Natural killer cell treated with Interleukin-12 subunit alpha and Interleukin-12 subunit beta and Interleukin-15 and Interleukin-18, amount 100 ng/mL, for 72 hours (primary cell): ENCODE data around the gene IP6K2. TPM values are rescaled to one million over a fixed set of nuclear protein-coding genes. Genes with fewer than 3 reads are reported as not detected.
A peak's percentile ranks its signal among the peaks of the same experiment; 100 is the strongest.
"Not testable (repeated sequence)": the region's sequence is repeated elsewhere in the genome, so short reads cannot be mapped to it uniquely, and the experiment has no call there.

Experiments used
- ATAC-seq, 2 donors: fragments of 150-1000 bp; cut with Tn5 transposase in 1 of 2; sonication (Bioruptor Pico), chemical (Tn5 transposase) in 1 of 2; 2 replicates each; pipeline ENCODE4 v1.10.0; 2021
- DNase-seq: peaks from one replicate; pipeline ENCODE4 v3.0.0; 2022; ENCODE audit warnings: low spot score
- H3K27ac Mint-ChIP-seq, 2 donors: 1 replicate in 1 of 2; 2 replicates in 1 of 2; pipeline ENCODE4 v1.8.0; 2022; ENCODE audit warnings: mixed read lengths in 2 of 2, mild to moderate bottlenecking in 1 of 2, moderate library complexity in 1 of 2
- H3K27me3 Mint-ChIP-seq, 2 donors: 1 replicate in 1 of 2; 2 replicates in 1 of 2; pipeline ENCODE4 v1.8.0; 2022; ENCODE audit warnings: mixed read lengths in 2 of 2
- H3K36me3 Mint-ChIP-seq: one replicate; pipeline ENCODE4 v1.8.0; 2022; ENCODE audit warnings: mixed read lengths
- H3K4me1 Mint-ChIP-seq, 2 donors: 1 replicate in 1 of 2; 2 replicates in 1 of 2; pipeline ENCODE4 v1.8.0; 2022; ENCODE audit warnings: low read depth in 2 of 2, mixed read lengths in 2 of 2, mild to moderate bottlenecking in 1 of 2
- H3K4me3 Mint-ChIP-seq: one replicate; pipeline ENCODE4 v1.8.0; 2022; ENCODE audit warnings: mixed read lengths
- H3K9me3 Mint-ChIP-seq: 2 replicates; pipeline ENCODE4 v1.8.0; 2022; ENCODE audit warnings: mixed read lengths
- total RNA-seq, 2 donors: library from RNA; stranded (reverse); gene quantifications; one replicate each; pipeline ENCODE4 v1.2.3, GENCODE V29; 2022

IP6K2 gene
- 10 to 100 TPM; 53.5 to 60.2 TPM for total RNA-seq

- H3K36me3 Mint-ChIP-seq, result no peaks in the 10 kb centered on the region
- H3K9me3 Mint-ChIP-seq, result no peaks in the 10 kb centered on the region
- ATAC-seq, result peak; percentile 100
- DNase-seq, result peak; percentile 99
- H3K4me3 Mint-ChIP-seq, result peak within 1 kb of the TSS; percentile 93
- peak within 1 kb of the TSS; percentile 81 to 96 for H3K27ac Mint-ChIP-seq
- peaks cover 31 to 32% of the 10 kb centered on the region in 2 donors for H3K4me1 Mint-ChIP-seq
- H3K27me3 Mint-ChIP-seq, result peaks cover 0 to 4% of the 10 kb centered on the region in 2 donors
Measured at GRCh38 chr3:48716982-48717746, at the start of gene IP6K2. IP6K2 (minus strand) TSS chr3:48717221; CDS start chr3:48695291, 21,930 bp downstream.

- H3K27me3 Mint-ChIP-seq, result no peaks in the 10 kb centered on the region
- peaks cover 6% of the 10 kb centered on the region for H3K36me3 Mint-ChIP-seq
- ATAC-seq (no peak), DNase-seq (no peak)
- H3K9me3 Mint-ChIP-seq, result no peaks in the 10 kb centered on the region
- H3K27ac Mint-ChIP-seq, result peak overlapping the region in 1 of 2 donors; percentile 13
- no peaks in the 10 kb centered on the region for H3K4me1 Mint-ChIP-seq
- no peak overlapping the region for H3K4me3 Mint-ChIP-seq
Measured at GRCh38 chr3:48765376-48765775, 48.4 kb upstream of the IP6K2 start.

- Mint-ChIP-seq H3K4me1 (no peaks in the 10 kb centered on the region), H3K27ac (no peak overlapping the region), H3K4me3 (no peak overlapping the region), H3K36me3 (peaks cover 11% of the 10 kb centered on the region), H3K9me3 (no peaks in the 10 kb centered on the region), H3K27me3 (no peaks in the 10 kb centered on the region)
- ATAC-seq, result no peak
- no peak for DNase-seq
Measured at GRCh38 chr3:48762816-48763215, 45.8 kb upstream of the IP6K2 start.

GRCh38 chr3:48759991-48760540 lies 43.0 kb upstream of the IP6K2 start:
- not testable (repeated sequence) for H3K9me3 Mint-ChIP-seq, H3K27me3 Mint-ChIP-seq, H3K36me3 Mint-ChIP-seq, DNase-seq, ATAC-seq, H3K4me3 Mint-ChIP-seq, H3K4me1 Mint-ChIP-seq, H3K27ac Mint-ChIP-seq

GRCh38 chr3:48759531-48759930 lies 42.5 kb upstream of the IP6K2 start:
- H3K27me3 Mint-ChIP-seq, ATAC-seq, H3K9me3 Mint-ChIP-seq, DNase-seq, H3K27ac Mint-ChIP-seq, H3K36me3 Mint-ChIP-seq, H3K4me1 Mint-ChIP-seq, H3K4me3 Mint-ChIP-seq: not testable (repeated sequence)

GRCh38 chr3:48759071-48759470 lies 42.0 kb upstream of the IP6K2 start:
- H3K4me1 Mint-ChIP-seq, result no peaks in the 10 kb centered on the region
- H3K36me3 Mint-ChIP-seq, result peaks cover 6% of the 10 kb centered on the region
- ATAC-seq, result no peak
- no peaks in the 10 kb centered on the region for H3K27me3 Mint-ChIP-seq
- no peak overlapping the region for H3K27ac Mint-ChIP-seq
- H3K4me3 Mint-ChIP-seq, result no peak overlapping the region
- no peaks in the 10 kb centered on the region for H3K9me3 Mint-ChIP-seq
- DNase-seq, result no peak

GRCh38 chr3:48756640-48757039 lies 39.6 kb upstream of the IP6K2 start:
- ATAC-seq, result no peak
- Mint-ChIP-seq H3K27me3 (no peaks in the 10 kb centered on the region), H3K4me1 (no peaks in the 10 kb centered on the region), H3K36me3 (peaks cover 6% of the 10 kb centered on the region), H3K4me3 (no peak overlapping the region), H3K9me3 (no peaks in the 10 kb centered on the region), H3K27ac (no peak overlapping the region)
- no peak for DNase-seq

GRCh38 chr3:48750856-48751255 lies 33.8 kb upstream of the IP6K2 start:
- H3K27ac Mint-ChIP-seq, result no peak overlapping the region
- ATAC-seq (no peak), DNase-seq (no peak)
- H3K4me3 Mint-ChIP-seq, result no peak overlapping the region
- H3K4me1 Mint-ChIP-seq, result no peaks in the 10 kb centered on the region
- H3K9me3 Mint-ChIP-seq, result no peaks in the 10 kb centered on the region
- H3K27me3 Mint-ChIP-seq, result no peaks in the 10 kb centered on the region
- H3K36me3 Mint-ChIP-seq, result peaks cover 6% of the 10 kb centered on the region

- Mint-ChIP-seq H3K9me3 (no peaks in the 10 kb centered on the region), H3K27ac (no peak overlapping the region), H3K4me3 (no peak overlapping the region), H3K27me3 (no peaks in the 10 kb centered on the region), H3K36me3 (peaks cover 6% of the 10 kb centered on the region), H3K4me1 (no peaks in the 10 kb centered on the region)
- DNase-seq (no peak), ATAC-seq (no peak)
Measured at GRCh38 chr3:48748754-48749153, 31.7 kb upstream of the IP6K2 start.

GRCh38 chr3:48747706-48748105 lies 30.7 kb upstream of the IP6K2 start:
- H3K4me3 Mint-ChIP-seq, result no peak overlapping the region
- no peaks in the 10 kb centered on the region for H3K9me3 Mint-ChIP-seq
- no peaks in the 10 kb centered on the region for H3K27me3 Mint-ChIP-seq
- ATAC-seq (no peak), DNase-seq (no peak)
- H3K27ac Mint-ChIP-seq, result no peak overlapping the region
- H3K4me1 Mint-ChIP-seq, result no peaks in the 10 kb centered on the region
- peaks cover 6% of the 10 kb centered on the region for H3K36me3 Mint-ChIP-seq

- Mint-ChIP-seq H3K4me3 (no peak overlapping the region), H3K27ac (no peak overlapping the region), H3K9me3 (no peaks in the 10 kb centered on the region), H3K27me3 (no peaks in the 10 kb centered on the region), H3K4me1 (no peaks in the 10 kb centered on the region), H3K36me3 (peaks cover 6% of the 10 kb centered on the region)
- no peak for ATAC-seq
- DNase-seq, result no peak
Measured at GRCh38 chr3:48747015-48747615, 30.1 kb upstream of the IP6K2 start.

- no peaks in the 10 kb centered on the region for H3K27me3 Mint-ChIP-seq
- peaks cover 6% of the 10 kb centered on the region for H3K36me3 Mint-ChIP-seq
- no peak for DNase-seq
- H3K4me3 Mint-ChIP-seq, result no peak overlapping the region
- H3K9me3 Mint-ChIP-seq, result no peaks in the 10 kb centered on the region
- ATAC-seq, result no peak
- H3K4me1 Mint-ChIP-seq, result no peaks in the 10 kb centered on the region
- no peak overlapping the region for H3K27ac Mint-ChIP-seq
Measured at GRCh38 chr3:48743773-48744172, 26.8 kb upstream of the IP6K2 start.

GRCh38 chr3:48741226-48741625 lies 24.2 kb upstream of the IP6K2 start:
- not testable (repeated sequence) for H3K9me3 Mint-ChIP-seq, ATAC-seq, H3K4me1 Mint-ChIP-seq, DNase-seq, H3K36me3 Mint-ChIP-seq, H3K27ac Mint-ChIP-seq, H3K27me3 Mint-ChIP-seq, H3K4me3 Mint-ChIP-seq
